ENCODE measurements around the gene KLHL5.

GRCh38 chr4:39120418-39120817, 58.4 kb downstream of the KLHL5 start:
- no peak for TF ChIP-seq CTCF (IDR thresholded peaks at IDR 0.05)
- no peak for TF ChIP-seq POLR2A (IDR thresholded peaks at IDR 0.05)
